Muscle of arm (tissue), 14 donors: Measurements from ENCODE around the gene RHAG. TPM values are rescaled to one million over a fixed set of nuclear protein-coding genes. Genes with fewer than 3 reads are reported as not detected.
"Not testable (repeated sequence)": the region's sequence is repeated elsewhere in the genome, so short reads cannot be mapped to it uniquely, and the experiment has no call there.

Experiments
- DNase-seq: peaks from one replicate; pipeline ENCODE4 v3.0.0-alpha.2; 2013
- long read RNA-seq, 11 donors: transcript quantifications; one replicate each; lab custom pipeline, GENCODE V29; 2026
- polyA plus RNA-seq, 12 donors: library from polyadenylated mRNA; unstranded; fragments of 120-200 nt; gene quantifications; one replicate each; pipeline ENCODE4 v1.2.1, GENCODE V29; 2013; ENCODE audit not compliant: insufficient read length in 12 of 12

Gene RHAG
- polyA plus RNA-seq, result 1 to 10 TPM in 4 of 12 donors, under 1 TPM in 6, not detected in 2; 0.38 to 3.4 (median 0.84) TPM
- long read RNA-seq, donor 1, result 0 reads
- long read RNA-seq, donor 2, partial matches to known transcripts, result 0 of 1 reads
- long read RNA-seq, donor 2, other reads (novel, unspliced or antisense), result 0 of 1 reads
- long read RNA-seq, donor 3, result 0 reads
- long read RNA-seq, donor 4, result 0 reads
- long read RNA-seq, donor 5, partial matches to known transcripts, result 0 of 1 reads
- long read RNA-seq, donor 5, other reads (novel, unspliced or antisense), result 0 of 1 reads
- long read RNA-seq, donor 6, result 0 reads
- long read RNA-seq, donor 7, result 0 reads
- long read RNA-seq, donor 8, result 0 reads
- long read RNA-seq, donor 9, result 0 reads
- long read RNA-seq, donor 10, partial matches to known transcripts, result 0 of 1 reads
- long read RNA-seq, donor 10, other reads (novel, unspliced or antisense), result 0 of 1 reads
- long read RNA-seq, donor 11, partial matches to known transcripts, result 0 of 1 reads
- long read RNA-seq, donor 11, other reads (novel, unspliced or antisense), result 0 of 1 reads

DNA sequence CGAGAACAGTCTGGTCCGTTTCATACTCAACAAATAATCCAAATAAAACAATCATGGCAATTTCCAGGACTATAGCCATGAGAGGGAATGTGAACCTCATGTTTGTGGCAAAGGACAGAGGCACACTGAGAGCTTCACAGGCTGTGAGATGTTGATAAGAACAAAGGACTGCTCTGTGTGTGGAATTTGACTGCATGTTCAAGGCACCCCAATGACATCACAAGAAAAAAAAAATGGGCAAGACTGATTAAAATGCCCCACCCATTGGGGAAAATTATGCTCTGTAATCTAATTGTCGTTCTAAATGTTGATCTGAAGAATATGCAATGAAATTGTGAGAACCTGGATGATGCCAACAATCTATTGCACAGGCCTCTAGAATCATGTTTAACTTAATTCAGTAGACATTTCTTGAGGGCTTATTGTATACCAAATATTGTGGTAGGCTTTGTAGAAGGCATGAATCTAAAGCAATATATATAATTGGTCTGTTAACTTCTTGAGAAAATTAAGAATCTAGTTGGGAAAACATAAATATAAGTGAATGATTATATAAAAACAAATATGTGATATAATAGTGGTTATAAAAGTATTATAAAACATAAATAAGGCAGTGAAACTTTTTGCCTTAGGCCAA, at the start of gene RHAG:
RHAG (minus strand) TSS at position 127 of the 637 bp plus-strand sequence; CDS start at position 100, 27 bp downstream.
- no peak for DNase-seq

- DNase-seq, result no peak
Observed at GRCh38 chr6:49676671-49677281, 40.1 kb upstream of the RHAG start.

- no peak for DNase-seq
Observed at GRCh38 chr6:49675816-49676215, 39.2 kb upstream of the RHAG start.

GRCh38 chr6:49668083-49668511, 31.5 kb upstream of the RHAG start:
- DNase-seq, result no peak

DNA sequence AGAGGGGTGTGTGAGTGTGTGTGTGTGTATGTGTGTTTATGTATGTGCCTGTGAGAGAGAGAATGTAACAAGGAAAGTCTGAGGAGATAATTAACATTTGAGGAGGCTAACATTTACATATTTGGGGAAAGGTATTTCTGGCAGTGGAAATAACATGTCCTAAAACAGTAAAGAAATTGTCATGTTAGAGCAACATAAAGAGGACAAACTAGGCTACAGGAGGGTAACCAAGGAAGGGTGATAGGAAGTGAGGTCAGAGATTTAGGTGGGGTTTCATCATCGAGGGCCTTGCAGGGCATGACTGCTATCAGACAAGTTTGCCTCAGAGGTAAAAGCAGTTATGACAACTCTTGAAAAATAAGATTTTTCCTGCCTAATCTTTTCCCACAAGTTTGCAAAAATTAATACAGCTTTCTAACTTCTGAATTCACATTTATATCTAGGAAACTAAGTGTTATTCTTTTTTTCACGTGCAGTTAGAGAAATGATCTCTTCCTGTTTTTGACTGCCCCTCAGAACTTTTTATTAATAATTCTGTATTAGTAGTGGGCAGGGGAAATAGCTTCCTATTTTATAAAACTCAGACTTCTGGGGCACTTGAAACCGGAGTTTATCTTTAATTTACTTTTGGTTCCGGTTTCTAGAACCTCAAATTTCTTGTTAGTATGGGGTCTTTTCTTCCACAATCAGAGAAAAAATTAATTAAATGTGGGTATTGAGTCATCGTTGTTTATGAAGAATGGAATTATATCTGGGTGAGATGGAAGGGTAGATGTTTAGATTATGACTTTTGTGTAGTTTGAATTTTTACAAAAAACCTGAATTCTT, 30.5 kb upstream of the RHAG start:
- no peak for DNase-seq

GRCh38 chr6:49666480-49666879, 29.8 kb upstream of the RHAG start:
- DNase-seq, result no peak

GRCh38 chr6:49664817-49665216, 28.2 kb upstream of the RHAG start:
- no peak for DNase-seq

GRCh38 chr6:49664054-49664453, 27.4 kb upstream of the RHAG start:
- not testable (repeated sequence) for DNase-seq

DNA sequence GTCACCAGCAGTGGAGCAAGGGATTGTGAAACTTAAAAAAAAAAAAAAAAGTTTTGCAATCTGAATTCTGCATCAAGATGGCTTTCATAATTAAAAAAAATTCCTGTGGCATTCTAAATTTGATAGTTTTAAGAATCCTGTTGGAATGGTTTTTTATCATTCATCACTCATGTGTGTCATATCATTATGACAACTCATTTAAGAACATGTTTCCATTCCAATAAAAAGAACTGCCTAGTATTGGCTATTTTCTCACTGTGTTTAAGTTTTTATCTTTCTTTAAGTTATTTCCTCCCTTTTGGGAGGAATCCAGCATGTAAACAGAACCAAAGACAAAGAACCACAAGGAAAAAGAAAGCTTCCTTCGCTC, 26.2 kb upstream of the RHAG start:
- no peak for DNase-seq

DNA sequence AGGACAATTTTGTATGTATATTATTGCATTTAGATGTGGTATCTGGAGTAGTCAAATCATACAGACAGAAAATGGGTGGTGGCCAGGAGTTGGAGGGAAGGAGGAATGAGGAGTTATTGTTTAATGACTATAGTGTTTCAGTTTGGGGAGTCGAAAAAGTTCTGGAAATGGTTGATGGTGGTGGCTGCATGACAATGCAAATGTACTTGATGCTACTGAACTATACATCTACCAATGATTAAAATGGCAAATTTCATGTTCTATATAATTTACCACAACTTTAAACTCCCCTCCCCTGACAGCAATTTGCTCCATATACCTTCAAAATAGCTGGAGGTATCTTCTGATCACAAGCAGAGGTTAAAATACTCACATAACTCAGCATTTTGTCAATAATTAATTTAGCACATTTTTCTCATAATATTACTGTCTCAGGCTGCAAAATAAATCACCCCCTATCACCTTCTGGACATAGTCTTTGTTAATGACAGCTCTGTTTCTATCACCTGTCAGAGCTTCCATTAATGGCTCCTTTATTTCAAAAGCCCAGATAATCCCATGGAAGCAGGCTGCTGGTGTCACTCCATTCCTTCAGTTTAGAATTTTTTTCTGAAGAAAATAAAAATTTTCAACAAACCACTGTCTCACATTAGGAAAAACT, 25.7 kb upstream of the RHAG start:
- DNase-seq, result no peak

DNA sequence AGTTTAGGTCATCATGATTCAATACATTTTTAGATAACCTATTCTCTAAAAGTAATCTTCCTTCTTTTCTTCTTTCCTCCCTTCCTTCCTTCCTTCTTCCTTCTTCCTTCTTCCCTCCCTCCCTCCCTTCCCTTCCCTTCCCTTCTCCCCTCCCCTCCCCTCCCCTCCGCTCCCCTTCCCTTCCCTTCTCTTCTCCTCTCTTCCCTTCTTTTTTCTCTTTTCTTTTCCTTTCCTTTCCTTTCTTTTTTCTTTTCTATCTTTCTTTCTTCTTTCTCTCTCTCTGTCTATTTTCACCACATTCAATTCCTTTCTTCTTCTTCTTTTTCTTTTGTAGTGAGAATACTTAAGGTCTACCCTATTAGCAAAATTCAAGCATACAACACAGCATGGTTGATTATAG, 17.3 kb upstream of the RHAG start:
- no peak for DNase-seq

DNA sequence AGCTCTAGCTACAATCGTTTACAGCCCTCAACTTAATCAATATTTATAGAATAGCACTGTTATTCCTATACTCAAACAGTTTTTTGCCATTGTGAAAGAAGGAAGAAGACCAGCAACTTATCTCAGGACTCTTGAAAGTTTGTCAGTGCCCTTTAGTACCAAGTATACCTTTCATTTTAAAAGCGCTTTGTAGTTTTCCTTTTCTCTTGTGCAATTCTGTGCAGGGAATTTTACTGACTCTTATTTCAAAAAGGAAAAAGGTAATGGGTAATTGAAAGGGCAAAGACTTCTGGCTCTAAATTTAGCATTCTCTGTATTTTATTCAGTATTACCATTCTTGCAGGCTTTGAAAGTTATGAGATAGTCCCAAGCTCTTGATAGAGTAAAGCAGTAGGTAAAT, 16.8 kb upstream of the RHAG start:
- DNase-seq, result no peak

- DNase-seq, result no peak
Observed at GRCh38 chr6:49651239-49651638, 14.6 kb upstream of the RHAG start.

DNA sequence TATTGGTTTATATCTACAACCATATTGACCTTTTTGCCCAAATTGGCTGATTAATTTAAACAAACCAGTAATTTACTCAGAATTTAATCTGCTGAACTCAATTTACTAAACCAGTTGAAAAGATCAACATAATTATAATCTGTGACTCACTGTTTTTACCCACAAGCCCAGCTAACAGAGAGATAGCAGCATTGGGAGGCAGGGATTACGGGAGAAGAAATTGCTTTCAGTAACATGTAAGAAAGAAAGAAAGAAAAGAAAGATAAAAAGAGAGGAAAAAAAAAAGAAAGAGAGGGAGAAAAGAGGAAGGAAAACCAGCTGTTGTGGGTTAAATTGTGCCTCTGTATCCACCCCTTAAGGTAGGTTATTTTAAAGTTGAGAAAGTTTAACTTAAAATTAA, 13.3 kb upstream of the RHAG start:
- no peak for DNase-seq

DNA sequence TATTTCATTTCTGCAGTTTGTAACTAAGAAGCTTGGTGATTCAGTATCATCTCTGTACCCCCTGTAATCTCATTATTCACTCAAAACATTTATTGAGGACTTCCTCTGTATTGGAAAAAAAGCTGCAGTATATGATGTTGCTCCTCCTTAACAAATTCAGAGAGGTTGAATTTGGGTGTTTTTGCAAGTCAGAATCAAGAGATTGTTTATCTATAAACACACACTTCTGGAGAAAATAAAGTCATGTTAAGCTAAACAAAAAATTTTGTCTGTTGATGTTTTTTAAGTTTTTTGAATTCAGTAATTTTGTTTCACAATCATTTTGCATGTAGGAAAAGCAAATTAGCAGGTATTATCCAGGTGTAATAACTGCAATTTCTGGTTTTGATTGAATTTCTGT, 11.4 kb upstream of the RHAG start:
- DNase-seq, result no peak

DNA sequence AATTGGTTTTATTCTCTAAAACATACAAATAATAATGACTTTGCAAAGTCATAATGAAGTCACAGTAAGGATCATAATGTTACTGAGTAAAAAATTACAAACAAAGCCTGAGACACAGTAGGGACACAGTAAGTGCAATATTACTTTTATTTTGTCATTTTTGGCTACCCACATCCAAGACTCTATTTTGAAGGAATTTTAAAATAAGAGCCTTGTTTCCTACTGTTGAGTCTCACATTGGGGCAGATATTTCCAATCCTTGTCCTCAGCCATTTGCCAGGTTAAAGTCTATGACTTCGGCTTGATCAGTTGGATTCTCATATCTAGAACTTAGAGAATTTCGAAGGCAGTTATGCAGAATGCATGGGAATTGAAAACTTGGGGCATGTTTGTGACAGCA, 10.8 kb upstream of the RHAG start:
- DNase-seq, result no peak

GRCh38 chr6:49646942-49647341, 10.3 kb upstream of the RHAG start:
- DNase-seq, result no peak

DNA sequence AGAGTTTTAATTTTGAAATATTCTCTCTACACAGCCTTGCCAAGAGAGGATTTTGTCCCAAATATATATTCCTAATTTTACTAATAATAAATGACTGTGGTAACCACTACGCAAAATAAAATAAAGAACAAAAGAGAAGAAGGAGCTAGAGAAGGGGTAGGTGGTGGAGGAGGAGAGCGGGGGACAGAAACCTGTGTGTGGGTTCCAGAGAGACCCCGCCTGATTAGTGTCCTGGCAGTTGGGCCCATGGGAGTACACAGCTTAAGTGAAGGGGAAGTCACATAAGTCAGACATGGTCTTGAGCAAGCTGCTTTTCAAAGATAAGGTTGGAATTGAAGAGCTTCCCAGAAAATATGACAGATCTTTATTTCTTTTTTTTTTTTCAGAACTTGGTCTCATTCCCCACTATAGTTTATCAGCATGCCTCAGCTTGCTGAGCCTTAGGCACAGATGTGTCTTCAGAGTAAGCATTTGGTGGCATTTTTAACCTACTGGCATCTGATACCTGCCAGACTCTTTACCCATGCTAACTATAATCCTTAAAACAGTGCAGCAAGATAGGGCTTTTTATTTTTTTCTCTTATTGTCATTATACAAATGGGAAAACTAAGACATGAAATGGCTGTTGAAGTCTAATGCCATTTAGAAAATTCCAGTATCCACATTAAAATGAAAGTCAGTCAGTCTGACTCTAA, 9.6 kb upstream of the RHAG start:
- no peak for DNase-seq

GRCh38 chr6:49645139-49645538, 8.5 kb upstream of the RHAG start:
- DNase-seq, result no peak

DNA sequence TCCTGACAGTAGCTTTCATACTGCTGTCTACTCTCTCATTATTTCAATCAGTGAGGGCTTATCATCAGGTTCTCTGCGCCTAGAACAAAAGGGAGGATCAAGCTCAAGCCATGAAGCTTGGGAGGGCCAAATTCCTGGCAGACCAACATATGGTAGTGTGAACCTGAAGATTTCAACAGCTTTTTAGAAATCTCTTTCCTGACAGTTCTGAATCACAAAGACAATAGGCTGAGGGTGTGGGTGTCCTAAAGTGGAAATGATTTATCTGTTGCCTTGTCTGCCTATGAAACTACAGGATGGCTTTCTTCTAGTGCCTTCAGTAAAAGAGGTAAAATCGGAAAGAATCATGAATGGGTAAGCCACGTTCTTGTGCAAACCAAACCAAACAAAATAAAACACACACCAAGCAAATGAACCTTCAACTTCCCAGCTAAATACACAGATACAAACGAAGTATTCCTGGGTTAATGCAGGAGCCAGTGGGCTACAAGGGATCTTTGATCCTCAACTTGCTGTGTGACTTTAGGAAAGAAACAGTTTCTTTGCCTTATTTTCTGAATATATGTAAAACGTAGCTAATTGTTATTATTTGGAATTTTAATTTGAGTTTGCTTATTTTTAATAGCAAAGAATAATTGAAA, 2.7 kb upstream of the RHAG start:
- DNase-seq, result no peak
